Mesenchymal stem cell (in vitro differentiated cells and primary cell): ENCODE data around the gene GDPD4.

Experiments used
- DNase-seq: peaks from one replicate; pipeline ENCODE4 v3.0.0-alpha.2; 2013
- H2AFZ ChIP-seq: one replicate; pipeline ENCODE4 v1.6.1; 2013; ENCODE audit warnings: low read depth, mild to moderate bottlenecking, control low read depth, inconsistent platforms, low read length, moderate library complexity
- H2AK5ac ChIP-seq: 2 replicates; pipeline ENCODE4 v1.6.1; 2013; ENCODE audit warnings: low read length, moderate library complexity, mild to moderate bottlenecking, inconsistent platforms; ENCODE audit not compliant: severe bottlenecking
- H2BK120ac ChIP-seq: one replicate; pipeline ENCODE4 v1.6.1; 2013; ENCODE audit warnings: low read depth, mild to moderate bottlenecking, inconsistent platforms, low read length, moderate library complexity
- H2BK12ac ChIP-seq, 2 experiments: one replicate each; pipeline ENCODE4 v1.6.1; 2013; ENCODE audit warnings: inconsistent platforms in 2 of 2, low read length in 2 of 2, mild to moderate bottlenecking in 2 of 2, moderate library complexity in 2 of 2, control low read depth in 1 of 2
- H2BK15ac ChIP-seq: one replicate; pipeline ENCODE4 v1.6.1; 2013; ENCODE audit warnings: mild to moderate bottlenecking, low read depth, inconsistent platforms; ENCODE audit not compliant: poor library complexity, severe bottlenecking
- H2BK5ac ChIP-seq: 2 replicates; pipeline ENCODE4 v1.6.1; 2013; ENCODE audit warnings: low read depth, mild to moderate bottlenecking, low read length, control low read depth, inconsistent platforms; ENCODE audit not compliant: poor library complexity, severe bottlenecking
- H3K14ac ChIP-seq, 2 experiments: one replicate each; pipeline ENCODE4 v1.6.1; 2013; ENCODE audit warnings: inconsistent platforms in 2 of 2, low read length in 2 of 2, control low read depth in 1 of 2, mild to moderate bottlenecking in 1 of 2, moderate library complexity in 1 of 2
- H3K18ac ChIP-seq, 2 experiments: one replicate each; pipeline ENCODE4 v1.6.1; 2013; ENCODE audit warnings: inconsistent platforms in 2 of 2, low read length in 2 of 2, control low read depth in 1 of 2, low read depth in 1 of 2, mild to moderate bottlenecking in 1 of 2
- H3K23ac ChIP-seq, 2 experiments: one replicate each; pipeline ENCODE4 v1.6.1; 2013; ENCODE audit warnings: inconsistent platforms in 2 of 2, low read length in 2 of 2, mild to moderate bottlenecking in 2 of 2, moderate library complexity in 2 of 2, control low read depth in 1 of 2
- H3K27ac ChIP-seq: 2 replicates; pipeline ENCODE4 v1.5.1; 2013; ENCODE audit warnings: mild to moderate bottlenecking, moderate library complexity, low read length, control low read depth, inconsistent platforms; ENCODE audit not compliant: poor library complexity, severe bottlenecking
- H3K27me3 ChIP-seq, 2 experiments: 2 replicates each; pipeline versions ENCODE4 v1.6.1 to v1.7.0; 2013; ENCODE audit warnings: low read length in 2 of 2, mild to moderate bottlenecking in 2 of 2, moderate library complexity in 2 of 2, control low read depth in 1 of 2, inconsistent platforms in 1 of 2; ENCODE audit not compliant: control insufficient read depth in 1 of 2, insufficient read depth in 1 of 2
- H3K36me3 ChIP-seq, 2 experiments: 2 replicates each; pipeline versions ENCODE4 v1.6.1 to v1.7.0; 2013; ENCODE audit warnings: low read length in 2 of 2, control low read depth in 1 of 2, inconsistent platforms in 1 of 2, low read depth in 1 of 2, mild to moderate bottlenecking in 1 of 2; ENCODE audit not compliant: insufficient read depth in 2 of 2, control insufficient read depth in 1 of 2
- H3K4ac ChIP-seq, 2 experiments: one replicate each; pipeline ENCODE4 v1.6.1; 2013; ENCODE audit warnings: inconsistent platforms in 2 of 2, low read length in 2 of 2, mild to moderate bottlenecking in 2 of 2, moderate library complexity in 2 of 2, control low read depth in 1 of 2, low read depth in 1 of 2
- H3K4me1 ChIP-seq: 2 replicates; pipeline ENCODE4 v1.6.1; 2013; ENCODE audit warnings: low read depth, low read length, control low read depth; ENCODE audit not compliant: control insufficient read depth, insufficient read depth
- H3K4me2 ChIP-seq: 2 replicates; pipeline ENCODE4 v1.6.1; 2013; ENCODE audit warnings: low read length, mild to moderate bottlenecking, inconsistent platforms; ENCODE audit not compliant: poor library complexity, severe bottlenecking
- H3K4me3 ChIP-seq, 2 experiments: 2 replicates each; pipeline versions ENCODE4 v1.5.1 to v1.7.0; 2013; ENCODE audit warnings: low read length in 2 of 2, mild to moderate bottlenecking in 2 of 2, control low read depth in 1 of 2, low read depth in 1 of 2; ENCODE audit not compliant: insufficient read depth in 1 of 2
- H3K79me1 ChIP-seq: replicated peaks from 2 replicates; pipeline ENCODE4 v1.6.1; 2013; ENCODE audit warnings: mild to moderate bottlenecking, control low read depth, low read length, inconsistent platforms; ENCODE audit not compliant: poor library complexity, severe bottlenecking
- H3K9ac ChIP-seq: 2 replicates; pipeline ENCODE4 v1.7.0; 2013; ENCODE audit warnings: mild to moderate bottlenecking, low read length, moderate library complexity
- H3K9me3 ChIP-seq: 2 replicates; pipeline ENCODE4 v1.7.0; 2013; ENCODE audit warnings: mild to moderate bottlenecking, low read length; ENCODE audit not compliant: control insufficient read depth
- H4K8ac ChIP-seq: one replicate; pipeline ENCODE4 v1.6.1; 2013; ENCODE audit warnings: inconsistent platforms, mild to moderate bottlenecking, low read length, moderate library complexity
- H4K91ac ChIP-seq: one replicate; pipeline ENCODE4 v1.6.1; 2013; ENCODE audit warnings: mild to moderate bottlenecking, low read length, inconsistent platforms
- WGBS: methylation state at CpG from one replicate; pipeline ENCODE4 v1.1.7; 2013; ENCODE audit warnings: mixed read lengths; 5-methylcytosine and 5-hydroxymethylcytosine counted together

Gene GDPD4

DNA sequence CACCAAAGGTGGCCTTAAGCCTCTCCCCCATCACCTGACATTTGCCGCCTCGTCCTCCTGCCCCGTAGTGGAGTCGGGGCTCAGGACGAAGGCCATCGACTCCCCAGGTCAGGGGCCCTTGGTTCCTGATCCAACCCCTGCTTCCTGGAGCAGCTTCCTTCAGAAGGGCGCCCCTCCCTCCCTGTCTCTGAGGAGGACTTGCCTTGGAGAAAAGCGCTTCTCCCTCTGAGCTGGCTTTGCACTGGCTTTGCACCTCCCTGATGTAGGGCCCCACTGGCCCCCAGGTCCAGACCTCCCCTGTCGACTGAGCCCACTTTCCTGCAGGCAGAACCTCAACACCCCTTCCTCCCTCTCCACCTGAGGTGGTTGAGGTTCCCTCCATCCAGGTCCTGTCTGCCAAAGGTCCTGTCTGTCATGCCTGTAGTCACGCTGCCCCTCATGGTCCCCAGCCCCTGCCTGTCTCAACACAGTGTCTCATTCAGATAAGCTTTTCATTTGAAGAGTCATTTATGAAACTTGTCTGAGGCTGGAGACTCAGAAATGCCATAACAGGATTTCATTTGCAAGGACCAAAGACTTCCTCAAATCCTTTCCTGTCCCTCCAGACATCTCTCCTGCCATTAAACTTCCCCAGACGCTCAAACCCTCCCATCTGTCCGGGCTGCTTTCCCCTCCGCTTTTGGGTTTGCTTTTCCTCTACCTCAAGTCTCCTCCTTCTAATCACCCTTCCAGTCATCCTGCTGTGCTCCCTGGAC is 95.0 kb downstream of the GDPD4 start:
- H3K18ac ChIP-seq = no peak overlapping the region
- peaks cover 10 to 19% of the 10 kb centered on the region in 2 experiments for H3K27me3 ChIP-seq
- peak overlapping the region in 1 of 2 experiments; percentile 35 for H3K14ac ChIP-seq
- WGBS = 91% methylated on average over 13 of the region's 13 CpGs
- H3K9ac ChIP-seq = no peak overlapping the region
- no peak overlapping the region for H2BK120ac ChIP-seq
- H2BK15ac ChIP-seq = no peak overlapping the region
- no peak overlapping the region for H4K8ac ChIP-seq
- no peak overlapping the region for H2BK5ac ChIP-seq
- H3K27ac ChIP-seq = no peak overlapping the region
- H4K91ac ChIP-seq = no peak overlapping the region
- H3K4ac ChIP-seq = no peak overlapping the region
- no peak overlapping the region for H2AFZ ChIP-seq
- no peaks in the 10 kb centered on the region for H3K79me1 ChIP-seq
- no peak overlapping the region for H3K4me3 ChIP-seq
- H3K23ac ChIP-seq = no peak overlapping the region
- H3K36me3 ChIP-seq = no peaks in the 10 kb centered on the region
- H3K9me3 ChIP-seq = no peaks in the 10 kb centered on the region
- no peak overlapping the region for H3K4me2 ChIP-seq
- no peak overlapping the region for H2BK12ac ChIP-seq
- no peak for DNase-seq
- H3K4me1 ChIP-seq = peaks cover 1% of the 10 kb centered on the region
- H2AK5ac ChIP-seq = no peak overlapping the region

DNA sequence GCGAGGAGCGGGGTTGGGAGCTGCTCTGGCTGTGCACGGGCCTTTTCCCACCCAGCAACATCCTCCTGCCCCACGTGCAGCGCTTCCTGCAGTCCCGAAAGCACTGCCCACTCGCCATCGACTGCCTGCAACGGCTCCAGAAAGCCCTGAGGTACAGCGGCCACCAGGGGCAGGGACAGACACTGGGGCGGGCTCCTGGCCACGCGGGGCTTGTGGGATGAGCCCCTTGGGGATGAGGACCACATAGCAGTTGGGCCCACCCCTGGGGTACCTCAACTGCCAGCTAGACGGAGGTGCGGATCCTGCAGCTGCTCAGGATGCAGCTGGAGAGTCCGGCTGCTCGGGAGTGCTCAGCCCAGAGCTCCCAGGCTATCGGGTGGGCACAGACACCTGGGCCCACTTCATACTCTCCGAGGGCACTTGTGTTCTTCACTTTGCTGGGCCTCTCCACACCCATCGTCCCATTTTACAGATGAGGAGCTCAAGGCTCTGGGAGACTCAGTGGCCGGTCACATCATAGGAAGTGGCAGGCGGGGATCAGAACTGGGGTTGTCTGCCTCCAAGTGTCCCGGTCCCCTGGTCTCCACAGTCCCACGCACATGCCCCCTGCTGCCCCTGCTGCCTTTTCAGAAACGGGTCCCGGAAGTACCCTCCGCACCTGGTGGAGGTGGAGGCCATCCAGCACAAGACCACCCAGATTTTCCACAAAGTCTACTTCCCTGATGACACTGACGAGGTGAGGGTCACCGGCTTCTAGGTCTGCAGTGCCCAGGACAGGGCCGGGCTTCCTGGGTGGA is 95.8 kb downstream of the GDPD4 start:
- Histone ChIP-seq H3K18ac (no peak overlapping the region), H2BK15ac (no peak overlapping the region), H2BK5ac (no peak overlapping the region), H4K91ac (no peak overlapping the region), H3K4ac (no peak overlapping the region), H2AFZ (no peak overlapping the region), H2BK12ac (no peak overlapping the region), H3K4me1 (peaks cover 1% of the 10 kb centered on the region), H4K8ac (no peak overlapping the region), H3K27ac (no peak overlapping the region), H3K9me3 (no peaks in the 10 kb centered on the region), H3K9ac (no peak overlapping the region), H3K4me3 (no peak overlapping the region), H3K4me2 (no peak overlapping the region), H2AK5ac (no peak overlapping the region), H2BK120ac (no peak overlapping the region), H3K23ac (no peak overlapping the region), H3K27me3 (peaks cover 10 to 16% of the 10 kb centered on the region in 2 experiments), H3K14ac (peak overlapping the region in 1 of 2 experiments; percentile 12), H3K79me1 (no peaks in the 10 kb centered on the region), H3K36me3 (no peaks in the 10 kb centered on the region)
- 91% methylated on average over 29 of the region's 30 CpGs for WGBS
- no peak for DNase-seq

DNA sequence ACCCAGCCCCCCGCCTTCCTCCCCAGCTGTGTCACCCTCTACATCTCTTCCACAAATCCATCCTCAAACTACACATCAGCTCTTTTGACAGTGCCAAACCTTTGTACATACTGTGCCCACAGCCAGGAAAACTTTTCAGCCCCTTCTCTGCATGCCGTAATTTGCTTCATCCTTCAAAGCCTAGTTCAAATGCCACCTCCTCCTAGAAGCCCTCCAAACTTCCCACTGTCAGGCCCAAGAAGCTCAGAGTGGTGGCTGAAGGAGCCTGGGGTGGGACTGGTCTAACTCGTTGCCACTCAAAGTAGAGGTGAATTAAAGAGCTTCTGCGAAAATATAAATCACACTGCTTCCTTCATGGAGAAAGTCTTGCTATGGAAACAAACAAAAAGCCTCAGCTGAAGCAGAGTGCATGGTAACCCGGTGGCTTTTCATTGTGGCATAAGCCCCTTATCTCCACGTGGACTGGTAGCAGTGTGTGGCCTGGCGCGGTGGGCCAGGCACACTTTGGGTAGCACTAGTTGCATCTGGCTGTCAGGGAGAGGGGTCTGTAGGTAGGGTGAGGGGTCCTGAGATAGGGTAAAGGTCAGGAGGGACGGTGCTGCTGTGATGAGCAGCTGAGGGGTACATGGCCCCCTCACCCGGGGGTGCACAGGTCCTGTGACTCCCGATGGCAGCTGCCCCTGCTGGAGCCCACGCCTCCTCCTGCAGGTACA is 96.6 kb downstream of the GDPD4 start:
- Histone ChIP-seq H3K9me3 (no peaks in the 10 kb centered on the region), H2BK120ac (no peak overlapping the region), H3K14ac (no peak overlapping the region), H2AFZ (no peak overlapping the region), H2BK5ac (no peak overlapping the region), H3K27me3 (peaks cover 10 to 11% of the 10 kb centered on the region in 2 experiments), H3K23ac (no peak overlapping the region), H3K4me2 (no peak overlapping the region), H3K4me1 (peaks cover 1% of the 10 kb centered on the region), H3K18ac (no peak overlapping the region), H2BK15ac (no peak overlapping the region), H3K27ac (no peak overlapping the region), H4K91ac (no peak overlapping the region), H3K79me1 (no peaks in the 10 kb centered on the region), H3K9ac (no peak overlapping the region), H3K4me3 (no peak overlapping the region), H2BK12ac (no peak overlapping the region), H4K8ac (no peak overlapping the region), H3K4ac (no peak overlapping the region), H2AK5ac (no peak overlapping the region), H3K36me3 (no peaks in the 10 kb centered on the region)
- no peak for DNase-seq
- WGBS = 90% methylated on average over 12 of the region's 12 CpGs
